ENCODE data around the gene GADD45B.

GADD45B gene

DNA sequence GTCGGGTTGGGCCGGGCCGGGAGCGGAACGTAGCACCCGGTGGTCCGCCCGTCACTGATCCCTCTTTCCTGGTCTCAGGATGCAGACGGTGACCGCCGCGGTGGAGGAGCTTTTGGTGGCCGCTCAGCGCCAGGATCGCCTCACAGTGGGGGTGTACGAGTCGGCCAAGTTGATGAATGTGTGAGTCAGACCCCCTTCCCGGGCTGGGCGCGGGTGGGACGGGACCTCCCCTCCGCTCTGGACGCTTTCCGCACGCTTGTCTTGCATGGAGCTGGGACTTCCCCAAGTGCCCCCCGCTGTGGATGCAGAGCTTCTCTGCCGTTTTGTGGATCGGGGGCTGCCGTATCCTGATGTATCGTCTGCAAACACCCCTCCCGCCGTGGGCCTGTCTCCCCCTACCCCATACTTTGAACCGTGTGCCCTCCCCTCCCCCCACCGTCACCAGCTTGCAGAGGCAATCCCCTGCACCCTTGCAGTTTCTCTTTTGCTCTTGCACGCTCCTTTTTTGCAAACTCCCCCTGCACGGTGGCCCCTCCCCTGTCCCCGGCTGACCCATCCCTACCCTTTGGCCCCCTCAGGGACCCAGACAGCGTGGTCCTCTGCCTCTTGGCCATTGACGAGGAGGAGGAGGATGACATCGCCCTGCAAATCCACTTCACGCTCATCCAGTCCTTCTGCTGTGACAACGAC is 669 bp downstream of the GADD45B start (continued):
- TF ChIP-seq SP2 (tag by site-specific recombination; IDR thresholded peaks at IDR 0.05) (peak; percentile 38; the same call in 1 of the 2 replicates), SALL2 (tag by site-specific recombination; IDR thresholded peaks at IDR 0.05; ENCODE audit: borderline replicate concordance) (no peak), ZIC2 (tag by site-specific recombination; IDR thresholded peaks at IDR 0.05) (peak; percentile 92), ZBTB44 (tag by site-specific recombination; IDR thresholded peaks at IDR 0.05) (no peak), ZNF600 (tag by site-specific recombination; IDR thresholded peaks at IDR 0.05) (peak; percentile 85), ZNF707 (tag by site-specific recombination; IDR thresholded peaks at IDR 0.05) (no peak), ZNF221 (tag by site-specific recombination; IDR thresholded peaks at IDR 0.05; ENCODE audit: borderline replicate concordance) (no peak), ZNF132 (tag by site-specific recombination; IDR thresholded peaks at IDR 0.05; ENCODE audit: borderline replicate concordance) (no peak), ZNF658 (tag by site-specific recombination; IDR thresholded peaks at IDR 0.05) (no peak), KLF8 (tag by site-specific recombination; IDR thresholded peaks at IDR 0.05) (peak; percentile 26), ZNF292 (tag by site-specific recombination; IDR thresholded peaks at IDR 0.05; ENCODE audit: borderline replicate concordance, low read depth) (no peak), ZNF239 (tag by site-specific recombination; IDR thresholded peaks at IDR 0.05) (no peak), ZNF211 (tag by site-specific recombination; IDR thresholded peaks at IDR 0.05; ENCODE audit: low read depth) (no peak), ZEB2 (tag by site-specific recombination; IDR thresholded peaks at IDR 0.05) (no peak), TCF7L2 (IDR thresholded peaks at IDR 0.05; ENCODE audit: borderline replicate concordance, low read depth, low read length) (no peak), REST (tag by site-specific recombination; IDR thresholded peaks at IDR 0.05) (no peak; the same call in 1 of the 2 replicates), BCL11B (tag by site-specific recombination; IDR thresholded peaks at IDR 0.05; ENCODE audit: low read depth) (no peak), PRDM6 (tag by site-specific recombination; IDR thresholded peaks at IDR 0.05) (no peak), RBAK (tag by site-specific recombination; IDR thresholded peaks at IDR 0.05) (no peak), ZBTB6 (tag by site-specific recombination; IDR thresholded peaks at IDR 0.05) (no peak)
- TF ChIP-seq, protein P1, sequence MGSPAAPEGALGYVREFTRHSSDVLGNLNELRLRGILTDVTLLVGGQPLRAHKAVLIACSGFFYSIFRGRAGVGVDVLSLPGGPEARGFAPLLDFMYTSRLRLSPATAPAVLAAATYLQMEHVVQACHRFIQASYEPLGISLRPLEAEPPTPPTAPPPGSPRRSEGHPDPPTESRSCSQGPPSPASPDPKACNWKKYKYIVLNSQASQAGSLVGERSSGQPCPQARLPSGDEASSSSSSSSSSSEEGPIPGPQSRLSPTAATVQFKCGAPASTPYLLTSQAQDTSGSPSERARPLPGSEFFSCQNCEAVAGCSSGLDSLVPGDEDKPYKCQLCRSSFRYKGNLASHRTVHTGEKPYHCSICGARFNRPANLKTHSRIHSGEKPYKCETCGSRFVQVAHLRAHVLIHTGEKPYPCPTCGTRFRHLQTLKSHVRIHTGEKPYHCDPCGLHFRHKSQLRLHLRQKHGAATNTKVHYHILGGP (tag by site-specific recombination; IDR thresholded peaks at IDR 0.05), result no peak
- TF ChIP-seq, protein P2, sequence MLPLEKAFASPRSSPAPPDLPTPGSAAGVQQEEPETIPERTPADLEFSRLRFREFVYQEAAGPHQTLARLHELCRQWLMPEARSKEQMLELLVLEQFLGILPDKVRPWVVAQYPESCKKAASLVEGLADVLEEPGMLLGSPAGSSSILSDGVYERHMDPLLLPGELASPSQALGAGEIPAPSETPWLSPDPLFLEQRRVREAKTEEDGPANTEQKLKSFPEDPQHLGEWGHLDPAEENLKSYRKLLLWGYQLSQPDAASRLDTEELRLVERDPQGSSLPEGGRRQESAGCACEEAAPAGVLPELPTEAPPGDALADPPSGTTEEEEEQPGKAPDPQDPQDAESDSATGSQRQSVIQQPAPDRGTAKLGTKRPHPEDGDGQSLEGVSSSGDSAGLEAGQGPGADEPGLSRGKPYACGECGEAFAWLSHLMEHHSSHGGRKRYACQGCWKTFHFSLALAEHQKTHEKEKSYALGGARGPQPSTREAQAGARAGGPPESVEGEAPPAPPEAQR (tag by site-specific recombination; IDR thresholded peaks at IDR 0.05), result no peak
- TF ChIP-seq, protein P3, sequence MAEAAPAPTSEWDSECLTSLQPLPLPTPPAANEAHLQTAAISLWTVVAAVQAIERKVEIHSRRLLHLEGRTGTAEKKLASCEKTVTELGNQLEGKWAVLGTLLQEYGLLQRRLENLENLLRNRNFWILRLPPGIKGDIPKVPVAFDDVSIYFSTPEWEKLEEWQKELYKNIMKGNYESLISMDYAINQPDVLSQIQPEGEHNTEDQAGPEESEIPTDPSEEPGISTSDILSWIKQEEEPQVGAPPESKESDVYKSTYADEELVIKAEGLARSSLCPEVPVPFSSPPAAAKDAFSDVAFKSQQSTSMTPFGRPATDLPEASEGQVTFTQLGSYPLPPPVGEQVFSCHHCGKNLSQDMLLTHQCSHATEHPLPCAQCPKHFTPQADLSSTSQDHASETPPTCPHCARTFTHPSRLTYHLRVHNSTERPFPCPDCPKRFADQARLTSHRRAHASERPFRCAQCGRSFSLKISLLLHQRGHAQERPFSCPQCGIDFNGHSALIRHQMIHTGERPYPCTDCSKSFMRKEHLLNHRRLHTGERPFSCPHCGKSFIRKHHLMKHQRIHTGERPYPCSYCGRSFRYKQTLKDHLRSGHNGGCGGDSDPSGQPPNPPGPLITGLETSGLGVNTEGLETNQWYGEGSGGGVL (tag by site-specific recombination; IDR thresholded peaks at IDR 0.05), result peak; percentile 32; the same call in 1 of the 2 replicates

All from HEK293 (cell line).